Measurements from ENCODE around the gene CCDC6.

Gene CCDC6

GRCh38 chr10:59868696-59869593, 37.4 kb downstream of the CCDC6 start:
- no peak for DNase-seq (ENCODE audit: low spot score in 2 of 2)

GRCh38 chr10:59867590-59867989, 38.8 kb downstream of the CCDC6 start:
- H3K9me3 ChIP-seq: no peaks in the 10 kb centered on the region
- H3K36me3 ChIP-seq (replicated peaks): no peaks in the 10 kb centered on the region
- peaks cover 15% of the 10 kb centered on the region for H3K4me1 ChIP-seq
- DNase-seq (ENCODE audit: low spot score in 2 of 2): no peak
- no peaks in the 10 kb centered on the region for H3K27me3 ChIP-seq (ENCODE audit: low read depth)
- no peak overlapping the region for H3K4me3 ChIP-seq
- in situ Hi-C loops (cut with MboI; ENCODE audit: low sequenced_read_pairs): no loop called here

More at GRCh38 chr10:59868696-59869593, 37.4 kb downstream of the CCDC6 start:
- Histone ChIP-seq H3K9me3 (no peaks in the 10 kb centered on the region), H3K27me3 (ENCODE audit: low read depth) (no peaks in the 10 kb centered on the region), H3K36me3 (replicated peaks) (no peaks in the 10 kb centered on the region), H3K4me3 (no peak overlapping the region), H3K4me1 (peaks cover 15% of the 10 kb centered on the region)
- in situ Hi-C loops (cut with MboI; ENCODE audit: low sequenced_read_pairs): no loop called here

- H3K4me3 ChIP-seq: no peak overlapping the region
- peaks cover 15% of the 10 kb centered on the region for H3K4me1 ChIP-seq
- H3K36me3 ChIP-seq (replicated peaks): no peaks in the 10 kb centered on the region
- in situ Hi-C loops (cut with MboI; ENCODE audit: low sequenced_read_pairs): no loop called here
- H3K9me3 ChIP-seq: peaks cover 4% of the 10 kb centered on the region; the same call in 1 of the 2 replicates
- peak in 1 of 2 experiments; percentile 22 for DNase-seq (ENCODE audit: low spot score in 2 of 2)
- no peaks in the 10 kb centered on the region for H3K27me3 ChIP-seq (ENCODE audit: low read depth)
Observed at GRCh38 chr10:59865101-59865500, 41.3 kb downstream of the CCDC6 start.

- H3K4me1 ChIP-seq: peaks cover 15% of the 10 kb centered on the region
- in situ Hi-C loops (cut with MboI; ENCODE audit: low sequenced_read_pairs): no loop called here
- no peaks in the 10 kb centered on the region for H3K36me3 ChIP-seq (replicated peaks)
- H3K4me3 ChIP-seq: no peak overlapping the region
- no peaks in the 10 kb centered on the region for H3K27me3 ChIP-seq (ENCODE audit: low read depth)
- DNase-seq (ENCODE audit: low spot score in 2 of 2): no peak
- peaks cover 4% of the 10 kb centered on the region; the same call in 1 of the 2 replicates for H3K9me3 ChIP-seq
Observed at GRCh38 chr10:59864141-59864962, 42.0 kb downstream of the CCDC6 start.

- in situ Hi-C loops (cut with MboI; ENCODE audit: low sequenced_read_pairs): no loop called here
- H3K36me3 ChIP-seq (replicated peaks): no peaks in the 10 kb centered on the region
- DNase-seq (ENCODE audit: low spot score in 2 of 2): no peak
- peaks cover 20% of the 10 kb centered on the region for H3K4me1 ChIP-seq
- H3K27me3 ChIP-seq (ENCODE audit: low read depth): no peaks in the 10 kb centered on the region
- peaks cover 4% of the 10 kb centered on the region; the same call in 1 of the 2 replicates for H3K9me3 ChIP-seq
- H3K4me3 ChIP-seq: no peak overlapping the region
Observed at GRCh38 chr10:59859570-59859969, 46.8 kb downstream of the CCDC6 start.

GRCh38 chr10:59857921-59858320, 48.4 kb downstream of the CCDC6 start:
- Histone ChIP-seq H3K9me3 (peaks cover 4% of the 10 kb centered on the region; the same call in 1 of the 2 replicates), H3K4me3 (no peak overlapping the region), H3K36me3 (replicated peaks) (no peaks in the 10 kb centered on the region), H3K27me3 (ENCODE audit: low read depth) (no peaks in the 10 kb centered on the region), H3K4me1 (peaks cover 20% of the 10 kb centered on the region)
- DNase-seq (ENCODE audit: low spot score in 2 of 2): no peak
- in situ Hi-C loops (cut with MboI; ENCODE audit: low sequenced_read_pairs): no loop called here

GRCh38 chr10:59857049-59857448, 49.3 kb downstream of the CCDC6 start:
- no peak for DNase-seq (ENCODE audit: low spot score in 2 of 2)
- Histone ChIP-seq H3K9me3 (peaks cover 4% of the 10 kb centered on the region; the same call in 1 of the 2 replicates), H3K27me3 (ENCODE audit: low read depth) (no peaks in the 10 kb centered on the region), H3K4me1 (peaks cover 20% of the 10 kb centered on the region), H3K36me3 (replicated peaks) (no peaks in the 10 kb centered on the region), H3K4me3 (no peak overlapping the region)
- in situ Hi-C loops (cut with MboI; ENCODE audit: low sequenced_read_pairs): no loop called here

GRCh38 chr10:59856104-59856503, 50.3 kb downstream of the CCDC6 start:
- H3K4me1 ChIP-seq: peaks cover 20% of the 10 kb centered on the region
- H3K27me3 ChIP-seq (ENCODE audit: low read depth): no peaks in the 10 kb centered on the region
- H3K4me3 ChIP-seq: no peak overlapping the region
- DNase-seq (ENCODE audit: low spot score in 2 of 2): no peak
- H3K36me3 ChIP-seq (replicated peaks): no peaks in the 10 kb centered on the region
- in situ Hi-C loops (cut with MboI; ENCODE audit: low sequenced_read_pairs): no loop called here
- H3K9me3 ChIP-seq: no peaks in the 10 kb centered on the region

- Histone ChIP-seq H3K36me3 (replicated peaks) (no peaks in the 10 kb centered on the region; the same call in 1 of the 2 replicates), H3K4me3 (no peak overlapping the region), H3K4me1 (peaks cover 20% of the 10 kb centered on the region), H3K27me3 (ENCODE audit: low read depth) (no peaks in the 10 kb centered on the region), H3K9me3 (no peaks in the 10 kb centered on the region)
- in situ Hi-C loops (cut with MboI; ENCODE audit: low sequenced_read_pairs): no loop called here
- DNase-seq (ENCODE audit: low spot score in 2 of 2): no peak
Observed at GRCh38 chr10:59854571-59854970, 51.8 kb downstream of the CCDC6 start.

GRCh38 chr10:59852670-59853069, 53.7 kb downstream of the CCDC6 start:
- Histone ChIP-seq H3K4me3 (no peak overlapping the region), H3K27me3 (ENCODE audit: low read depth) (no peaks in the 10 kb centered on the region), H3K36me3 (replicated peaks) (peaks cover 12% of the 10 kb centered on the region; the same call in 1 of the 2 replicates), H3K9me3 (no peaks in the 10 kb centered on the region), H3K4me1 (peaks cover 7% of the 10 kb centered on the region)
- in situ Hi-C loops (cut with MboI; ENCODE audit: low sequenced_read_pairs): no loop called here
- no peak for DNase-seq (ENCODE audit: low spot score in 2 of 2)

- H3K36me3 ChIP-seq (replicated peaks): peaks cover 12% of the 10 kb centered on the region; the same call in 1 of the 2 replicates
- in situ Hi-C loops (cut with MboI; ENCODE audit: low sequenced_read_pairs): no loop called here
Observed at GRCh38 chr10:59851864-59852263, 54.5 kb downstream of the CCDC6 start.

GRCh38 chr10:59847888-59848287, 58.5 kb downstream of the CCDC6 start:
- Histone ChIP-seq H3K27me3 (ENCODE audit: low read depth) (no peaks in the 10 kb centered on the region), H3K36me3 (replicated peaks) (peaks cover 25% of the 10 kb centered on the region), H3K4me1 (no peaks in the 10 kb centered on the region; the same call in 1 of the 2 replicates), H3K4me3 (no peak overlapping the region), H3K9me3 (no peaks in the 10 kb centered on the region)
- in situ Hi-C loops (cut with MboI; ENCODE audit: low sequenced_read_pairs): loop anchor here (25.0 kb wide), 1 partner anchor 189 kb away; no protein-coding TSS in a partner anchor
- DNase-seq (ENCODE audit: low spot score in 2 of 2): no peak

More at GRCh38 chr10:59851864-59852263, 54.5 kb downstream of the CCDC6 start:
- no peaks in the 10 kb centered on the region for H3K4me1 ChIP-seq
- no peaks in the 10 kb centered on the region for H3K9me3 ChIP-seq
- H3K4me3 ChIP-seq: no peak overlapping the region
- no peaks in the 10 kb centered on the region for H3K27me3 ChIP-seq (ENCODE audit: low read depth)
- no peak for DNase-seq (ENCODE audit: low spot score in 2 of 2)

- in situ Hi-C loops (cut with MboI; ENCODE audit: low sequenced_read_pairs): loop anchor here (25.0 kb wide), 1 partner anchor 190 kb away; no protein-coding TSS in a partner anchor
- H3K4me3 ChIP-seq: no peak overlapping the region
- peak; percentile 11 to 29 for DNase-seq (ENCODE audit: low spot score in 2 of 2)
- H3K27me3 ChIP-seq (ENCODE audit: low read depth): no peaks in the 10 kb centered on the region
- no peaks in the 10 kb centered on the region; the same call in 1 of the 2 replicates for H3K4me1 ChIP-seq
- peaks cover 25% of the 10 kb centered on the region for H3K36me3 ChIP-seq (replicated peaks)
- no peaks in the 10 kb centered on the region for H3K9me3 ChIP-seq
Observed at GRCh38 chr10:59847326-59847725, 59.0 kb downstream of the CCDC6 start.
